OCI-LY1 (cell line): Measurements from ENCODE around the gene IRX4.
"Not testable (repeated sequence)": the region's sequence is repeated elsewhere in the genome, so short reads cannot be mapped to it uniquely, and the experiment has no call there.

Experiments
- H2AFZ ChIP-seq: fragments of 200-600 bp; sonication (generic), shearing (Covaris generic); 2 replicates; pipeline ENCODE4 v1.6.0; 2014; ENCODE audit warnings: antibody characterized with exemption, mild to moderate bottlenecking, low read length
- H3F3A ChIP-seq: fragments of 200-600 bp; sonication (generic), shearing (Covaris generic); 2 replicates; pipeline ENCODE4 v1.6.0; 2014; ENCODE audit warnings: mild to moderate bottlenecking, antibody characterized with exemption, low read length, moderate library complexity; ENCODE audit not compliant: insufficient read depth
- H3K27ac ChIP-seq: fragments of 200-600 bp; sonication (generic); 2 replicates; pipeline ENCODE4 v1.5.1; 2014; ENCODE audit warnings: low read length, mixed run types, mild to moderate bottlenecking, low read depth; ENCODE audit not compliant: poor library complexity, severe bottlenecking
- H3K27me3 ChIP-seq: fragments of 200-600 bp; sonication (generic); 2 replicates; pipeline ENCODE4 v1.6.0; 2014; ENCODE audit warnings: antibody characterized with exemption, mild to moderate bottlenecking, low read length, moderate library complexity; ENCODE audit not compliant: insufficient read depth
- H3K36me3 ChIP-seq: fragments of 200-600 bp; sonication (generic); 2 replicates; pipeline ENCODE4 v1.6.1; 2014; ENCODE audit warnings: mild to moderate bottlenecking, antibody characterized with exemption, low read length, moderate library complexity, mixed read lengths; ENCODE audit not compliant: insufficient read depth
- H3K4me1 ChIP-seq: fragments of 200-600 bp; sonication (generic); 2 replicates; pipeline ENCODE4 v1.5.1; 2014; ENCODE audit warnings: mild to moderate bottlenecking, low read length, moderate library complexity; ENCODE audit not compliant: insufficient read depth, severe bottlenecking
- H3K4me2 ChIP-seq: fragments of 200-600 bp; sonication (generic), shearing (Covaris generic); 2 replicates; pipeline ENCODE4 v1.6.1; 2014; ENCODE audit warnings: low read length
- H3K4me3 ChIP-seq: fragments of 200-600 bp; sonication (generic); 2 replicates; pipeline ENCODE4 v1.5.1; 2014; ENCODE audit warnings: low read length, low read depth, mild to moderate bottlenecking, mixed read lengths; ENCODE audit not compliant: poor library complexity, severe bottlenecking
- H3K79me2 ChIP-seq: fragments of 200-600 bp; shearing (Covaris generic); 2 replicates; pipeline ENCODE4 v1.6.1; 2016; ENCODE audit warnings: mixed run types, low read length, mixed read lengths; ENCODE audit not compliant: insufficient read depth
- H3K9ac ChIP-seq: fragments of 200-600 bp; sonication (generic), shearing (Covaris generic); 2 replicates; pipeline ENCODE4 v1.6.1; 2014; ENCODE audit warnings: mild to moderate bottlenecking, low read length, mixed read lengths
- H3K9me2 ChIP-seq: fragments of 200-600 bp; sonication (generic), shearing (Covaris generic); 2 replicates; pipeline ENCODE4 v1.6.1; 2014; ENCODE audit warnings: low read depth, mild to moderate bottlenecking, low read length, mixed read lengths
- H3K9me3 ChIP-seq: fragments of 200-600 bp; shearing (Covaris generic); 2 replicates; pipeline ENCODE4 v1.6.1; 2014; ENCODE audit warnings: low read length, mixed read lengths
- H4K20me1 ChIP-seq: fragments of 200-600 bp; sonication (generic), shearing (Covaris generic); 2 replicates; pipeline ENCODE4 v1.6.0; 2016; ENCODE audit warnings: mild to moderate bottlenecking, low read length; ENCODE audit not compliant: insufficient read depth
- EZH2 ChIP-seq: fragments of 200-600 bp; sonication (generic), shearing (Covaris generic); IDR thresholded peaks from 2 replicates; pipeline ENCODE4 v1.8.0; 2017; ENCODE audit warnings: borderline replicate concordance, mixed run types, mild to moderate bottlenecking, antibody characterized with exemption, low read length, moderate library complexity, mixed read lengths
- TF ChIP-seq, protein P1 (sequence below): fragments of 200-600 bp; sonication (generic), shearing (Covaris generic); IDR thresholded peaks from 2 replicates; pipeline ENCODE4 v1.5.1; 2017; ENCODE audit warnings: mild to moderate bottlenecking, antibody characterized with exemption, low read length, moderate library complexity, mixed read lengths

Gene IRX4

DNA sequence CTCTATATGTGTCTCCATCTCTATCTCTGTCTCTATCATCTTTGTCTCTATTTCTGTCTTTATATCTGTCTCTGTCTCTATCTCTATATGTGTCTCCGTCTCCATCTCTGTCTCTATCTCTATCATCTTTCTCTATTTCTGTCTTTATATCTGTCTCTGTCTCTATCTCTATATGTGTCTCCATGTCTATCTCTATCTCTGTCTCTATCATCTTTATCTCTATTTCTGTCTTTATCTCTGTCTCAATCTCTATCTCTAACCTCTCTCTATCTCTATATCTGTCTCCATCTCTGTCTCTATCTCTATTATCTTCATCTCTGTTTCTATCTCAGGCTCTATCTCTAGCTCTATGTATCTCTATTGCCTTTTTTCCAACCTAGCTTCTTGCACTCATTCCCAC is 37.0 kb downstream of the IRX4 start:
- Histone ChIP-seq H3K4me1 (no peaks in the 10 kb centered on the region), H3K36me3 (no peaks in the 10 kb centered on the region), H3K9ac (no peak overlapping the region), H3K4me3 (no peak overlapping the region), H2AFZ (no peak overlapping the region), H3K9me2 (no peaks in the 10 kb centered on the region), H3K27me3 (peaks cover 5% of the 10 kb centered on the region), H3K79me2 (no peaks in the 10 kb centered on the region), H3K27ac (no peak overlapping the region), H3F3A (no peaks in the 10 kb centered on the region), H4K20me1 (no peaks in the 10 kb centered on the region), H3K4me2 (no peak overlapping the region), H3K9me3 (no peaks in the 10 kb centered on the region)
- TF ChIP-seq EZH2: no peak
- TF ChIP-seq, protein P1, sequence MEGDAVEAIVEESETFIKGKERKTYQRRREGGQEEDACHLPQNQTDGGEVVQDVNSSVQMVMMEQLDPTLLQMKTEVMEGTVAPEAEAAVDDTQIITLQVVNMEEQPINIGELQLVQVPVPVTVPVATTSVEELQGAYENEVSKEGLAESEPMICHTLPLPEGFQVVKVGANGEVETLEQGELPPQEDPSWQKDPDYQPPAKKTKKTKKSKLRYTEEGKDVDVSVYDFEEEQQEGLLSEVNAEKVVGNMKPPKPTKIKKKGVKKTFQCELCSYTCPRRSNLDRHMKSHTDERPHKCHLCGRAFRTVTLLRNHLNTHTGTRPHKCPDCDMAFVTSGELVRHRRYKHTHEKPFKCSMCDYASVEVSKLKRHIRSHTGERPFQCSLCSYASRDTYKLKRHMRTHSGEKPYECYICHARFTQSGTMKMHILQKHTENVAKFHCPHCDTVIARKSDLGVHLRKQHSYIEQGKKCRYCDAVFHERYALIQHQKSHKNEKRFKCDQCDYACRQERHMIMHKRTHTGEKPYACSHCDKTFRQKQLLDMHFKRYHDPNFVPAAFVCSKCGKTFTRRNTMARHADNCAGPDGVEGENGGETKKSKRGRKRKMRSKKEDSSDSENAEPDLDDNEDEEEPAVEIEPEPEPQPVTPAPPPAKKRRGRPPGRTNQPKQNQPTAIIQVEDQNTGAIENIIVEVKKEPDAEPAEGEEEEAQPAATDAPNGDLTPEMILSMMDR: no peak

DNA sequence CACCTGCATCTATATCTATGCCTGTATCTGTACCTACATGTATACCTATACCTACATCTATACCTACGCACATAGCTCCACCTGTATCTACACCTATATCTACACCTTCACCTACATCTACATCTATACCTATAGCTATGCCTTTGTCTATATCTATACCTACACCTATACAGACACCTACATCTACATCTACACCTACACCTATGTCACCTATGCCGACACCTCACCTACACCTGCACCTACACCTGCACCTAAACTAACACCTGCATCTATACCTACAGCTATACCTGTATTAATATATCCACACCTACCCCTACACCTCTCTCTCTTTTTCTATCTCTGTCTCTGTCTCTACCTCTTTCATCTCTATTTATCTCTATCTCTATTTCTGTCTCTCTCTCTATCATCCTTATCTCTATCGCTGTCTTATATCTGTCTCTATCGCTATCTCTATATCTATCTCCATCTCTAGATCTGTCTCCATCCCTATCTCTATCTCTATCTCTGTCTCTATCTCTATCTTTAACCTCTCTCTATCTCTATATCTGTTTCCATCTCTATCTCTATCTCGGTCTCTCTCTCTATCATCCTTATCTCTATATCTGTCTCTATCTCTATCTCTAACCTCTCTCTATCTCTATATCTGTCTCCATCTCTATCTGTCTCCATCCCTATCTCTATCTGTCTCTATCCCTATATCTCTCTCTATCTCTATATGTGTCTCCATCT is 37.9 kb downstream of the IRX4 start:
- Histone ChIP-seq H3K9ac (no peak overlapping the region), H3K4me2 (no peak overlapping the region), H3K4me3 (no peak overlapping the region), H2AFZ (no peak overlapping the region), H3K4me1 (no peaks in the 10 kb centered on the region), H4K20me1 (no peaks in the 10 kb centered on the region), H3F3A (no peaks in the 10 kb centered on the region), H3K27ac (no peak overlapping the region), H3K27me3 (peaks cover 5% of the 10 kb centered on the region), H3K9me2 (no peaks in the 10 kb centered on the region), H3K36me3 (no peaks in the 10 kb centered on the region), H3K9me3 (no peaks in the 10 kb centered on the region), H3K79me2 (no peaks in the 10 kb centered on the region)
- no peak for TF ChIP-seq EZH2
- TF ChIP-seq, protein P1: no peak

DNA sequence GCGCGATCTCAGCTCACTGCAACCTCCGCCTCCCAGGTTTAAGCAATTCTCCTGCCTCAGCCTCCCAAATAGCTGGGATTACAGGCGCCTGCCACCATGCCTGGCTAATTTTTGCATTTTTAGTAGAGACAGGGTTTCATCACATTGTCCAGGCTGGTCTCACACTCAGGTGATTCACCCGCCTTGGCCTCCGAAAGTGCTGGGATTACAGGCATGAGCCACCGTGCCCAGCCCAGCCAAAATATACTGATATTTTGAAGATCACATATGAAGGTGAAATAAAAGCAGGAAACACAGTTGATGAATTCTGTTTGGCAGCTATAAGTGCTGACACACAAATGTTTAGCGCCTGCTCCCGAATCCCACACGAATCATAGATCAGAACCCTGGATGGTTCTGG is 39.0 kb downstream of the IRX4 start:
- H3K4me1 ChIP-seq, H3K4me2 ChIP-seq, H3K79me2 ChIP-seq, H3K27ac ChIP-seq, H3K9me3 ChIP-seq, H2AFZ ChIP-seq, H3K9ac ChIP-seq, H4K20me1 ChIP-seq, H3K27me3 ChIP-seq, H3K4me3 ChIP-seq, H3K9me2 ChIP-seq, H3K36me3 ChIP-seq, H3F3A ChIP-seq: not testable (repeated sequence)

DNA sequence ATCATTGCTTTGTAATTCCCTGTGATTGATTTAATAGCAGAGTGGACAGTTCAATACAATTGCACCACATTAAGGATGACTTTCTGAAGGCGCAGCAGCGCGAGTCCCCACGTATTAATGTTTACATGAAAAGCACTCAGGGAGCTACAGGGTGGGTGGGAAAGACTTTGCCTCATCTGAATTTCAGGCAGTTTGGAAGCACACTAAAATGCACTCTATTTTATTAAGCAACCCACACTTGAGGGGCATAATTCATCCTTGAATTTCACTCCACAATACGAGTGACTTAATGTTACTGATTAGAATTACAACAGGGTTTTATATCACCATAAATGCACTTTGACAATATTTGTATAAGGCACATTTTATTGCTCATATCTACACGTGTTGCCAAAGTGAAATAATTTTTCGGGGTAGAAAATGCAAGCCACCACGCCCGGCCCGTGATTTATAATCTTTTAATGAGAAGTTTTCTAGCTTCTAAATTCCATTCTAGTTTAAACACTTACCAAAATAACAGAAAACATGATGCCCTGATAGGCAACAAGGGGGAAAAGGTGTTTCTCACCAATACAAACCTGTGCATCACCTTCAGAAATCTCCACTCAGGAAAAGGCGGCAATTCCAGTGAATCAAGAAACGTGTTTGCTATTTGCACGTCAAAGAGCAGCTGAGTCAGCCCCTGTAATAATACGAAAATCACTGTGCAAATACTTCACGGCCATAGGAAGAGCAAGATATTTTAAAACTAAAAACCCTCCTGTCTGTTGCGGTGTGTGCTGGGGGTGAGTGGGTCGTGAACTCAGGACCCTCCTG is 40.5 kb downstream of the IRX4 start:
- peaks cover 5% of the 10 kb centered on the region for H3K27me3 ChIP-seq
- H3K79me2 ChIP-seq: no peaks in the 10 kb centered on the region
- H3K4me2 ChIP-seq: no peak overlapping the region
- no peak overlapping the region for H2AFZ ChIP-seq
- H3K9ac ChIP-seq: no peak overlapping the region
- TF ChIP-seq, protein P1: no peak
- TF ChIP-seq EZH2: no peak
- H3K36me3 ChIP-seq: no peaks in the 10 kb centered on the region
- no peaks in the 10 kb centered on the region for H3K9me3 ChIP-seq
- H4K20me1 ChIP-seq: no peaks in the 10 kb centered on the region
- no peak overlapping the region for H3K4me3 ChIP-seq
- H3K4me1 ChIP-seq: no peaks in the 10 kb centered on the region
- H3K27ac ChIP-seq: no peak overlapping the region
- H3F3A ChIP-seq: no peaks in the 10 kb centered on the region
- no peaks in the 10 kb centered on the region for H3K9me2 ChIP-seq
